H1 (cell line): ENCODE measurements around the gene SCN4A.
"Not testable (repeated sequence)": the region's sequence is repeated elsewhere in the genome, so short reads cannot be mapped to it uniquely, and the experiment has no call there.

ENCODE experiments used
- JUN ChIP-seq: IDR thresholded peaks from 2 replicates; pipeline ENCODE4 v1.6.1; 2011; ENCODE audit warnings: low read depth, mild to moderate bottlenecking, improper control_type of control experiment, low read length
- POLR2A ChIP-seq, 2 experiments: IDR thresholded peaks; 1 replicate in 1 of 2; 2 replicates in 1 of 2; pipeline ENCODE4 v1.6.1; 2011; ENCODE audit warnings: low read depth in 2 of 2, low read length in 2 of 2, mild to moderate bottlenecking in 2 of 2; ENCODE audit errors: control extremely low read depth in 1 of 2
- RFX5 ChIP-seq: IDR thresholded peaks from 2 replicates; pipeline ENCODE4 v1.6.1; 2011; ENCODE audit warnings: low read depth, low read length, improper control_type of control experiment, borderline replicate concordance
- TF ChIP-seq, protein P1 (sequence below), 3 experiments: IDR thresholded peaks; 1 replicate in 2 of 3; 2 replicates in 1 of 3; pipeline versions ENCODE4 v1.5.1 to v1.6.1; 2011; ENCODE audit warnings: low read length in 3 of 3, mild to moderate bottlenecking in 3 of 3, inconsistent platforms in 2 of 3, low read depth in 1 of 3, moderate library complexity in 1 of 3; ENCODE audit not compliant: insufficient read depth in 1 of 3; ENCODE audit errors: control extremely low read depth in 1 of 3

DNA sequence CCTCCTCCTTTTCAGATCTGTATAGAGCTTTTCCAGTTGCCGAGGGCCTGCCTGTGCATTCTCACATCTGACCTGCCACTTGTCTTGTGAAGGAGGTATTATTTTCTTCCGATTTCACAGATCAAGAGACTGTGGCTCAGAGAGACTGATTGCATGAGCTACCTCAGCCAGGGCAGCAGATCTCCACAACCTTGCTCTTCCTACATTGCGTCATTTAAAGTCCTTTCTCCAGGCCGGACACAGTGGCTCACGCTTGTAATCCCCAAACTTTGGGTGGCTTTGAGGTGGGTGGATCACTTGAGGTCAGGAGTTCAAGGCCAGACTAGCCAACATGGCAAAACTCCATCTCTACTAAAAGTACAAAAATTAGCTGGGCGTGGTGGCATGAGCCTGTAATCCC lies 52.7 kb downstream of the SCN4A start:
- not testable (repeated sequence) for TF ChIP-seq POLR2A (IDR thresholded peaks at IDR 0.05; ENCODE audit: control extremely low read depth in 1 of 2, low read depth in 2 of 2, low read length in 2 of 2); JUN; RFX5
- TF ChIP-seq, protein P1, sequence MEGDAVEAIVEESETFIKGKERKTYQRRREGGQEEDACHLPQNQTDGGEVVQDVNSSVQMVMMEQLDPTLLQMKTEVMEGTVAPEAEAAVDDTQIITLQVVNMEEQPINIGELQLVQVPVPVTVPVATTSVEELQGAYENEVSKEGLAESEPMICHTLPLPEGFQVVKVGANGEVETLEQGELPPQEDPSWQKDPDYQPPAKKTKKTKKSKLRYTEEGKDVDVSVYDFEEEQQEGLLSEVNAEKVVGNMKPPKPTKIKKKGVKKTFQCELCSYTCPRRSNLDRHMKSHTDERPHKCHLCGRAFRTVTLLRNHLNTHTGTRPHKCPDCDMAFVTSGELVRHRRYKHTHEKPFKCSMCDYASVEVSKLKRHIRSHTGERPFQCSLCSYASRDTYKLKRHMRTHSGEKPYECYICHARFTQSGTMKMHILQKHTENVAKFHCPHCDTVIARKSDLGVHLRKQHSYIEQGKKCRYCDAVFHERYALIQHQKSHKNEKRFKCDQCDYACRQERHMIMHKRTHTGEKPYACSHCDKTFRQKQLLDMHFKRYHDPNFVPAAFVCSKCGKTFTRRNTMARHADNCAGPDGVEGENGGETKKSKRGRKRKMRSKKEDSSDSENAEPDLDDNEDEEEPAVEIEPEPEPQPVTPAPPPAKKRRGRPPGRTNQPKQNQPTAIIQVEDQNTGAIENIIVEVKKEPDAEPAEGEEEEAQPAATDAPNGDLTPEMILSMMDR (IDR thresholded peaks at IDR 0.05; ENCODE audit: control extremely low read depth in 1 of 3, insufficient read depth in 1 of 3, low read depth in 1 of 3, low read length in 3 of 3) = not testable (repeated sequence)
